ENCODE data around the gene OPRL1.

Gene OPRL1

GRCh38 chr20:64072498-64073063 is 7.3 kb upstream of the OPRL1 start:
- no peak for DNase-seq

- no peak for DNase-seq
Observed at GRCh38 chr20:64073476-64074183, 6.3 kb upstream of the OPRL1 start.

DNA sequence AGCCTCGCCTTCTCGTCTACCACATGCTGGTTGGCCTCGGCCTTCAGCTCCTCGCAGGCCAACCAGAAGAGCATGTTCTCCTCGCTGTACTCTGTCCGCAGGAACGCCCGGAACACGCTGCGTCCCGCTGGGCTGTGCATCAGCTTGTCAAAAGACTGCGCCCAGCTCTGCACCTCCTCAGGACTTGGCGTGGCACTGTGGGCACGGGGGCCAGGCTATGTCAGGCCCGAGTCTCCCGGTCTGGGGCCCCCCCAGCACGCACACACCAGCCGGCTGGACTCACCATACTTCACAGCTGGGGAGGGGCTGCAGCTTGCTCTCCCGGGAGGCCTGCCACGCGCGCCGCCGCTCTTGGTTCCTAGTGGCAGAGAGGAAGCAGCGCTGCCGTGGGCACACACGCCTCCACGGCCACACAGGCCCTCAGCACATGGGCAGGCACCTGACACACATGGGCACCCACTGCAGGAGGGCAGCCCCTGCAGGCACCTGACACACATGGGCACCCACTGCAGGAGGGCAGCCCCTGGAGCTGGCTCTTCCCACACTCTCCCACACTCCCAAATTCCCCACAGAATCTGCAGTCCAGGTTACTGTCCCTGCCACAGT is 5.6 kb upstream of the OPRL1 start:
- DNase-seq = no peak

DNA sequence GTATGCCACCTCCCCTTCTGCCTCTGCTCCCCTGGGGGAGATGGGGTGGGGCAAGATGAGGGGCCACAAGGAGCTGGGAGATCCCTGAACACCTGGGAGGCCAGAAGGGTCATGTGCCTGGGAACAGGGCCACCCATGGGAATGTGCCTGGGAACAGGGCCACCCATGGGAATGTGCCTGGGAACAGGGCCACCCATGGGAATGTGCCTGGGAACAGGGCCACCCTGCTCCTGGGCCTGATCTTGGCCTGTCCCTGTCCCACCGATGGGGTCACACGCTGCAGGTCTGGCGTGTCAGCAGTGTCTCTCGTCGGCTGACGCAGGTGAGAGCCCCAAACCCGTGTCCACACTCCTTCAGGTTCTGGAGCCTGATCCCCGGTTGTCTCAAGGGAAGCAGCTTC is 4.9 kb upstream of the OPRL1 start:
- DNase-seq = no peak

- no peak for DNase-seq
Observed at GRCh38 chr20:64075556-64075955, 4.3 kb upstream of the OPRL1 start.

GRCh38 chr20:64076061-64076997 is 3.6 kb upstream of the OPRL1 start:
- no peak for DNase-seq

- DNase-seq = no peak
Observed at GRCh38 chr20:64077094-64077493, 2.8 kb upstream of the OPRL1 start.

- DNase-seq = no peak
Observed at GRCh38 chr20:64077541-64077875, 2.4 kb upstream of the OPRL1 start.

DNA sequence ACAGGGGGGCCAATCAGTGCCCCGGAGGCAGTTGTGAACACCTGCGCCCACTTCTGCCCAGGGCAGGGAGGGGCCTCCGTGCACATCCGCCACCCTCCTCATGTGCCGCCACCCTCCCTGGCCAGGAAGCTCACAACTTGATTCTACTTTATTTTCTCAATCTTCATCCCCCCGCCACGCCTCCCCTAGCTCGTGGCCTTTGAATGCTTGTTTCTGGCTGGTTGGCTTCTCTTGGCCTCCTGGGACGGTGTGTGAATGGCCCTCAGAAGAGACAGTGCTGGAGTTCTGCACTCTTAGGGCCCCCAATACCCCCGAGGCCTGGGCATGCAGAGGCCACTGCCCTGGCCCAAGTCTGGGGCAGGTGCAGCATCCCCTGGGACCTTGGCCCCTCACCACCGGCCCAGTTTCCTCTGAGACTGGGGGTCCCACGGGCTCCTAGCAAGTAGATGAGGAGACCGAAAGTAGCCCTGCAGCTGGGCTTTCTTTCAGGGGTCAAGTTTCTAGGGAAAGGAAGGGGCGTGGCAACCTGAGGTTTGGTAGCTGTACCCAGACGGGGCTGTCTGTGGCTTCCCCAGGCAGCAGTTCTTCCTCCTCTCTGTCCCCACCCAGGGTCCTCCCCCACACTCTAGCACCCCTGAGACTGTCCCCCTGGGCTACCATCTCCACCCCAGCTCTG is 1.9 kb upstream of the OPRL1 start:
- DNase-seq = no peak

GRCh38 chr20:64078934-64079272 is 979 bp upstream of the OPRL1 start:
- DNase-seq = no peak

DNA sequence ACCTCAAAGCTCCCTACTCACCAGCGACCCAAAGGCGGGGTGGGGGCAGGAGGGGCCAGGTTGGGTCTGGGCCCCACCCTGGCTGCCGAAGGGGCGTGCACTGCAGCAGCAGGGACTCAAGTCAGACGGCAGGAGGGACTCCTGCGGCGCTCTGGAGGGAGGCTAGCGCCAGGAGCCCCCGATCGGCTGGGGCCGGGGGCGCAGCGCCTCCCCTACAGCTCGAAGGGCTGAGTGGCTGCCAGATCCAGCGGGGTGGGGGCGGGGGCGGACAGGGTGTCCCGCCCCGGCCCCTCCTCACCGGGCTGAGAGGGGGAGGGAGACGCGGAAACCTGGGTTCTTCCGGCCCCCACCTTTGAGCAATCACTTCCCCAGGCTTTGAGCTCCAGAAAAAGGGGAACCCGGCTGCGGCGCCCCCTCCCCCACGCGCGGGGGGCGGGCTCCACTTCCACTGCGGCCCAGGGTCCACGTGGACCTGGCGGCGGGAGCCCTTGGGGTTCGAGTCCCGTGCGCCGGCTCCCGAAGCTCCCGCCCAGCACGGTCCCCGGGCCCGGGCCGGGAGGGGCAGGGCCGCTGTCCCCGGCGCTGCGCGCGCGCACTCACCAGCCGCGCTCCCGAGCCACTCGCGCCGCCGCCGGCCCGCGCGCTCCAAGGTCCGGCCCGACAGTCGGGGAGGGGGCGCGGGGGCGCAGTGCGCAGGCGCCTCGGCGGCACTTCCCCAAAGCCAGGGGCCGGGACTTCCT is 439 bp upstream of the OPRL1 start, which contains the start of gene RGS19:
Gene RGS19 (minus strand): TSS at position 246 of the 740 bp plus-strand sequence. CDS start 2,632 bp downstream, outside the sequence.
- peak; percentile 86 for DNase-seq

GRCh38 chr20:64080813-64081623 is 1.1 kb downstream of the OPRL1 start:
- no peak for DNase-seq

- DNase-seq = no peak
Observed at GRCh38 chr20:64081624-64081964, 1.7 kb downstream of the OPRL1 start.

DNA sequence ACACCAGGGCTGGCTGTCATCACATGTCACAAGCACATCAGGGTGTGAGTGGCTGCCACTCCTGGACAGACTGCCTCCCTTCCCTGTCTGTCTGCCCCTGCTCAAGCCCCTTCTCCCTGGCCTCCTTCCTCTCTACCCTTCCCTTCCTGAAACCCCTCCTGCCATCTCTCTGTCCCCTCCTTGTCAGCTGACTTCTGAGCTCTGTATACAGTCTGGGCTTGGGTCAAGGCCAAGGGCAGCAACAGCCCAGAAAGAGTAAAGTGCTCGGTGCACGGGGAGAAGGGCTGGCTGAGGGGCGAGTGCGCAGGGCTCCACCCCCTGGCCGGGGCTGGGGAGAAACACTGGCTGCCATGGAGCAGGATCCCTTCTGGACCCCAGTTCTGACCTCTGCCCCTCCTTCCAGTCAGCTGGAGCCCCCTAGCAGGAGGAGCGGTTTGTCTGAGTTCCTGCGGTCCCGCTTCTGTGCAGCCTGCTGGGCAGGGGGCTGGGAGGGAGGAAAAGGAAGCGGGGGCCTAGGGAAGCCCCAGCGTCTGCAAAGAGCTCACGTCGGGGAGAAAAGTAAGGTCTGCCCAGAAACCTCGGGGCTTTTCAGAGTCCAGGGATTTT is 2.3 kb downstream of the OPRL1 start:
- DNase-seq = no peak

GRCh38 chr20:64082820-64083377 is 3.0 kb downstream of the OPRL1 start:
- DNase-seq = no peak

GRCh38 chr20:64083378-64083803 is 3.5 kb downstream of the OPRL1 start:
- peak; percentile 86 for DNase-seq

GRCh38 chr20:64083804-64084684 is 4.2 kb downstream of the OPRL1 start, which contains the start of gene LKAAEAR1:
LKAAEAR1 (minus strand) TSS chr20:64084398; CDS start chr20:64084219, 179 bp downstream.
- DNase-seq = no peak

- DNase-seq = no peak
Observed at GRCh38 chr20:64084685-64085152, 4.8 kb downstream of the OPRL1 start.

- DNase-seq = no peak
Observed at GRCh38 chr20:64086801-64087200, 6.9 kb downstream of the OPRL1 start.

All from right forelimb (tissue), 1 donor.